ENCODE results near the gene HSBP1L1.
A peak's percentile ranks its signal among the peaks of the same experiment; 100 is the strongest.

The HSBP1L1 gene

DNA sequence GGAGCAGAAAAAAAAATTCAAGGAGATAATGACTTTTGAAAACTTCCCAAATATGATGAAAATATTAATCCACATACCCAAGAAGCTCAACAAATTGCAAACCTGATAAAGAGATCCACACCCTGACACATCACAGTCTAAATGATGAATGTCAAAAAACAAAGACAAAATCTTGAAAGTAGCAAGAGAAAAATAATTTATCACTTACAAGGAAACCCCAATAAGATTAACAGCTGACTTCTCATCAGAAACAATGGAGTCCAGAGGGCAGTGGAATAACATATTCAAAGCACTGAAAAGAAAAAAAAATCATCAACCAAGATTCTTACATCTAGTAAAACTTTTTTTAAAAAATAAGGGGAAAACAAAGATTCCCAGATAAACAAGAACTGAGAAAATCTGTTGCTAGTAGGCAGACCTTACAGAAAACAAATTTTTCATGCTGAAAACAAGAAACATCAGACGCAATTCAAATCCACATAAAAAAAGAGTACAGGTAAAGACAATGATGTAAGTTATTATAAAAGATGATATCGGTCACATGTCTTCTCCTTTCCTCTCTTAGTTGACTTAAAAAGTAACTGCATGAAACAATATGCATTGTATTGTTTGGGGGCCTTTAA is 34.3 kb upstream of the HSBP1L1 start:
- peaks cover 24 to 45% (median 31%) of the 10 kb centered on the region in 5 donors for H3K36me3 ChIP-seq (ENCODE audit: control insufficient read depth in 5 of 5, insufficient read depth in 5 of 5, low read length in 5 of 5)
- H3K9me3 ChIP-seq (ENCODE audit: control insufficient read depth in 5 of 5, low read length in 5 of 5): peaks cover 18 to 33% (median 24%) of the 10 kb centered on the region in 5 donors
- H3K4me1 ChIP-seq (ENCODE audit: control insufficient read depth in 5 of 5, insufficient read depth in 5 of 5, low read length in 5 of 5): peaks cover 3 to 16% (median 14%) of the 10 kb centered on the region in 5 donors

DNA sequence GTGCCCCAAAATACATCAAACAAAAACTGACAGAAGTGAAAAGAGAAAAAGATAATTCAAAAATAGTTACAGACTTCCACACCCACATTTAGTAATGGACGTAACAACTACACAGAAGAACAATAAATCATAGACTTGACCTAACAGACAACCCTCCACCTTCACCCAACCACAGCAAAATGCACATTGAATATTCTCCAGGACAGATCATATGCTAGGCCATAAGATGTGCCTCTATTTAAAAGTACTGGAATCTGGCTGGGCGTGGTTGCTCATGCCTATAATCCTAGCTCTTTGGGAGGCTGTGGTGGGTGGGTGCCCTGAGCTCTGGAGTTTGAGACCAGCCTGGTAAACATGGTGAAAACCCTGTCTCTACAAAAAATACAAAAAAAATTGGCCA is 33.0 kb upstream of the HSBP1L1 start:
- H3K9ac ChIP-seq (ENCODE audit: low read length in 5 of 5): no peak overlapping the region
- H3K4me3 ChIP-seq (ENCODE audit: low read depth in 1 of 5, low read length in 5 of 5): no peak overlapping the region
- H3K27me3 ChIP-seq (ENCODE audit: control insufficient read depth in 5 of 5, insufficient read depth in 4 of 5, low read length in 5 of 5): no peaks in the 10 kb centered on the region
- H3K9me3 ChIP-seq (ENCODE audit: control insufficient read depth in 5 of 5, low read length in 5 of 5): peaks cover 18 to 33% (median 24%) of the 10 kb centered on the region in 5 donors
- peaks cover 24 to 45% (median 35%) of the 10 kb centered on the region in 5 donors for H3K36me3 ChIP-seq (ENCODE audit: control insufficient read depth in 5 of 5, insufficient read depth in 5 of 5, low read length in 5 of 5)
- H3K4me1 ChIP-seq (ENCODE audit: control insufficient read depth in 5 of 5, insufficient read depth in 5 of 5, low read length in 5 of 5): peaks cover 6 to 29% (median 15%) of the 10 kb centered on the region in 5 donors
- H3K27ac ChIP-seq (ENCODE audit: low read depth, low read length): no peak overlapping the region

More for the DNA sequence above, 34.3 kb upstream of the HSBP1L1 start:
- Histone ChIP-seq H3K9ac (ENCODE audit: low read length in 5 of 5) (no peak overlapping the region), H3K27me3 (ENCODE audit: control insufficient read depth in 5 of 5, insufficient read depth in 4 of 5, low read length in 5 of 5) (no peaks in the 10 kb centered on the region), H3K4me3 (ENCODE audit: low read depth in 1 of 5, low read length in 5 of 5) (no peak overlapping the region), H3K27ac (ENCODE audit: low read depth, low read length) (no peak overlapping the region)

DNA sequence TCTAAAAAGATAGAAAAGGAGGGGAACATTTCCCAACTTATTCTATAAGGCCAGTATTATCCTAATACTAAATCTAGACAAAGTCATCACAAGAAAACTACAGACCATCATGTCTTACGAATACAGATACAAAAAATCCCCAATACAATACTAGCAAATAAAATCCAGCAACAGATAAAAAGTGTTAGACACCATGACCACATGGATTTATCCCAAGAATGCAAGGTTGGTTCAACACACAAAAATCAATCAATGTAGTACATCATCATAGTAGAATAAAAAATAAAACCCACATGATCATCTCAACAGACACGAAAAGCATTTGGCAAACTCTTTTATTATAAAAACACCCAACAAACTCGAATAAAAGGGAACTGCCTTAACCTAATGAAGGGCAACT is 31.5 kb upstream of the HSBP1L1 start:
- H3K9ac ChIP-seq (ENCODE audit: low read length in 5 of 5): no peak overlapping the region
- H3K4me1 ChIP-seq (ENCODE audit: control insufficient read depth in 5 of 5, insufficient read depth in 5 of 5, low read length in 5 of 5): peaks cover 6 to 40% (median 17%) of the 10 kb centered on the region in 5 donors
- H3K4me3 ChIP-seq (ENCODE audit: low read depth in 1 of 5, low read length in 5 of 5): no peak overlapping the region
- no peaks in the 10 kb centered on the region for H3K27me3 ChIP-seq (ENCODE audit: control insufficient read depth in 5 of 5, insufficient read depth in 4 of 5, low read length in 5 of 5)
- H3K9me3 ChIP-seq (ENCODE audit: control insufficient read depth in 5 of 5, low read length in 5 of 5): peaks cover 18 to 33% (median 24%) of the 10 kb centered on the region in 5 donors
- no peak overlapping the region for H3K27ac ChIP-seq (ENCODE audit: low read depth, low read length)
- peaks cover 24 to 45% (median 30%) of the 10 kb centered on the region in 5 donors for H3K36me3 ChIP-seq (ENCODE audit: control insufficient read depth in 5 of 5, insufficient read depth in 5 of 5, low read length in 5 of 5)

DNA sequence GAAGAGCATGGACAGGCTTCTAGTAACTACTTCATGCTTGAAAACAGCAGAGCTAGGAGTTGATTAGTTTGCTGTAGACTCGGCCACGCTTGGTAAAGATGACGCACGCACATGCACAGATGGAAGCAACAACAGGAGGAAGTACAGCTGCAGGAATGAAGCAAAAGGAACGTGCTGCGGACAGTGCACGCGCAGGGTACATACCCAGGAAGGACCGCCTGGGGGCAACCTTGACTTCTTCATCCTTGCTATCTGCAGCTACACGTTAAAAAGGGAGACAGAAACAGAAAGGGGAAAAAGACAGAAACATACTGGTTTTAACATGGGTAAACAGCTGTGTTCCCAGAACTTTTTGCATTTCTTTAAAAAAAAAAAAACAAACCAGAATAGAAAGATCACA is 30.7 kb upstream of the HSBP1L1 start:
- H3K4me3 ChIP-seq (ENCODE audit: low read depth in 1 of 5, low read length in 5 of 5): no peak overlapping the region
- H3K9ac ChIP-seq (ENCODE audit: low read length in 5 of 5): no peak overlapping the region
- peaks cover 21 to 40% (median 24%) of the 10 kb centered on the region in 5 donors for H3K36me3 ChIP-seq (ENCODE audit: control insufficient read depth in 5 of 5, insufficient read depth in 5 of 5, low read length in 5 of 5)
- peaks cover 18 to 32% (median 23%) of the 10 kb centered on the region in 5 donors for H3K9me3 ChIP-seq (ENCODE audit: control insufficient read depth in 5 of 5, low read length in 5 of 5)
- H3K27me3 ChIP-seq (ENCODE audit: control insufficient read depth in 5 of 5, insufficient read depth in 4 of 5, low read length in 5 of 5): no peaks in the 10 kb centered on the region
- H3K27ac ChIP-seq (ENCODE audit: low read depth, low read length): no peak overlapping the region
- H3K4me1 ChIP-seq (ENCODE audit: control insufficient read depth in 5 of 5, insufficient read depth in 5 of 5, low read length in 5 of 5): peaks cover 6 to 49% (median 22%) of the 10 kb centered on the region in 5 donors

DNA sequence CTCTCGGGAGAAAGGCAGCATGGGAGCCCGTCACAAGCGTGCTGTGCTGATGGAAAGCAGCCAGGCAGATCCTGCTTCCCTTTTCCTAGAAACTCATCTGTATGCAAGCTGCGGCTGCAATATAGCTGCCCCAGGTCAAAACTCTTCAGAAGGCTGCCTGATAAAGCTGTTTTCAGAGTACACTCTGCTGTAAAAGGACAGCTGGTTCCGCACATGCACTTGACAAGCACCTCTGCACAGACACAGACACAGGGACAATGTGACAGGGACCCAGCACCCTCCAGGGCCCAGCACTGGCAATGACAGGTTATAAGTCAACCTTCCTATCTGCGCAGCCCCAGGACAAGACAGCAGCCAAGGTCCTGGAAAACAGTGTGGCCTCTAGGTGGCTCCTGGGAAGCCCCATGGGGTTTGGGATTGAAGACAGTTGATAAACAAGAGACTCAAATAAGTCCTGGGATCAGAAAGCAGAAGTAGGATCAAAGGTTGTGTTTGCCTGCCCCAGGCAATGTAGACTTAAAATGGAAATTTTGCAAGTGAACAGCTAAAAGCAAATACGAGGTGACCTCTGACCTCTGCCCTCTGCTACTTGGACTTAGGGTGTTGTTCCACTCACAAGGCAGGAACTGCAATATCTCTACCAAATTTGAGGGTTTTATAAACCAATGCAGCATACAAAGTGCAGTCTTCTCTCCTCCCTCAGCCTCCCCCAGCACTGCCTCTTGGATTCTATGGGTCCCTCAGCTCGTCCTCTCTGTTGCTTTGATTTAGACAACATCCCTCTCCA is 29.9 kb upstream of the HSBP1L1 start:
- peaks cover 14 to 33% (median 21%) of the 10 kb centered on the region in 5 donors for H3K36me3 ChIP-seq (ENCODE audit: control insufficient read depth in 5 of 5, insufficient read depth in 5 of 5, low read length in 5 of 5)
- no peaks in the 10 kb centered on the region for H3K27me3 ChIP-seq (ENCODE audit: control insufficient read depth in 5 of 5, insufficient read depth in 4 of 5, low read length in 5 of 5)
- peak overlapping the region in 1 of 5 donors; percentile 23 for H3K4me3 ChIP-seq (ENCODE audit: low read depth in 1 of 5, low read length in 5 of 5)
- H3K9ac ChIP-seq (ENCODE audit: low read length in 5 of 5): no peak overlapping the region
- peaks cover 10 to 26% (median 15%) of the 10 kb centered on the region in 5 donors for H3K9me3 ChIP-seq (ENCODE audit: control insufficient read depth in 5 of 5, low read length in 5 of 5)
- peaks cover 6 to 56% (median 25%) of the 10 kb centered on the region in 5 donors for H3K4me1 ChIP-seq (ENCODE audit: control insufficient read depth in 5 of 5, insufficient read depth in 5 of 5, low read length in 5 of 5)
- H3K27ac ChIP-seq (ENCODE audit: low read depth, low read length): no peak overlapping the region

DNA sequence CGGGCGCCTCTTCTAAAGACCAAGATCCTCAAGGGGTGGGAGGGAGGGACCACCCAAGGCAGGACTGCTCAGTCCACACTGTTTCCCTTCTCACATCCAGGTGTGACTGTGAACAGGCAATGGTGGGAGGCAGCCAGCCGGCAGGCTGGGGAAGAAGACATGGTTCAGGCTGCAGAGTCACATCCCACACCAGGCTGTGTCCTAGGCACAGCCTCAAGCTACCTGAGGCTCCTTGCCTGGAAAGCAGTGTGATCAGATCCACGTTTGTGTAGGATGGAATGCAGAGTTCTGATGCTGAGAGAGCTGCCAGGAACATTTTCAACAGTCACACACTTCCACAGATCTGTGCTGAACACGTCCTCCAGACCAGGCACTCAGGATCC is 29.4 kb upstream of the HSBP1L1 start:
- peaks cover 11 to 36% (median 18%) of the 10 kb centered on the region in 5 donors for H3K36me3 ChIP-seq (ENCODE audit: control insufficient read depth in 5 of 5, insufficient read depth in 5 of 5, low read length in 5 of 5)
- H3K9me3 ChIP-seq (ENCODE audit: control insufficient read depth in 5 of 5, low read length in 5 of 5): peaks cover 5 to 21% (median 10%) of the 10 kb centered on the region in 5 donors
- no peaks in the 10 kb centered on the region for H3K27me3 ChIP-seq (ENCODE audit: control insufficient read depth in 5 of 5, insufficient read depth in 4 of 5, low read length in 5 of 5)
- H3K4me1 ChIP-seq (ENCODE audit: control insufficient read depth in 5 of 5, insufficient read depth in 5 of 5, low read length in 5 of 5): peaks cover 8 to 59% (median 25%) of the 10 kb centered on the region in 5 donors
- no peak overlapping the region for H3K4me3 ChIP-seq (ENCODE audit: low read depth in 1 of 5, low read length in 5 of 5)
- H3K27ac ChIP-seq (ENCODE audit: low read depth, low read length): no peak overlapping the region
- H3K9ac ChIP-seq (ENCODE audit: low read length in 5 of 5): no peak overlapping the region

DNA sequence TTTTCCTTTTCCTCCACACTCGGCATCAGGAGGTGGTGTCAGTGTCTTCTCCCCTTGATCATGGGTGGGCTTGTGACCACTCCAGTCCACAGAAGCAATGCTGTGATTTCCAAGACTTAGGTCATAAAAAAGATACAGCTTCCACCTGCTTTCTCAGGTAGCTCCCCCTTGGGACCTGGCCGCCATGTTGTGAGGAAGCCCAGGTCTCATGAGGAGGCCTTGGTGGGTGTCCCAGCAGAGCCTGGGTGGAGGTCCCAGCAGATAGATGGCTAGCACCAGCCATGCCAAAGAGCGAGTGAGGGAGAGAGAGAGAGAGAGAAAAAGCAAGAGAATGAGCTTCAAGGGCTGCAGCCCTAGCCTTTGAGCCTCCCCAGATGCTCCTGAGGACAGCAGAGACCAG is 28.9 kb upstream of the HSBP1L1 start:
- Histone ChIP-seq H3K9me3 (ENCODE audit: control insufficient read depth in 5 of 5, low read length in 5 of 5) (peaks cover 5 to 21% (median 10%) of the 10 kb centered on the region in 5 donors), H3K4me3 (ENCODE audit: low read depth in 1 of 5, low read length in 5 of 5) (no peak overlapping the region), H3K9ac (ENCODE audit: low read length in 5 of 5) (no peak overlapping the region), H3K27ac (ENCODE audit: low read depth, low read length) (no peak overlapping the region), H3K4me1 (ENCODE audit: control insufficient read depth in 5 of 5, insufficient read depth in 5 of 5, low read length in 5 of 5) (peaks cover 8 to 62% (median 25%) of the 10 kb centered on the region in 5 donors), H3K27me3 (ENCODE audit: control insufficient read depth in 5 of 5, insufficient read depth in 4 of 5, low read length in 5 of 5) (no peaks in the 10 kb centered on the region), H3K36me3 (ENCODE audit: control insufficient read depth in 5 of 5, insufficient read depth in 5 of 5, low read length in 5 of 5) (peaks cover 11 to 40% (median 22%) of the 10 kb centered on the region in 5 donors)

DNA sequence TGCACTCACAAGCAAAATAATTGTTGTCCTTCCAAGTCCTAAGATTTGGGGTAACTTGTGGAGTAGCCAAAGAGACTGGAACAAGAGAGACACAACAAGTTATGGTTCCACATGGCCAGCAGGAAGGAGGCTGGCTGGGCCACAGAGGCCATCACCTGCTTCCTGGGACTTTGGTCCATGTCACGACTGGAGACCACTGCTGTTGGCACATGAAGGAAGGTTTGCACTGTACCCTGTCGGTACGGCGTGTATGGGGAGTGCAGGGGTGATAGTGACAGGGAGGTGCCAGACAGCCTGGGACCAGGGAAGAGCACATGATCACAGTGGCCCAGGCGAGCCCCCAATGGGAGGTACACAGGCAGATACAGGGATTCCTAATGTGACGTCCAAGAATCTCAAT is 28.5 kb upstream of the HSBP1L1 start:
- no peaks in the 10 kb centered on the region for H3K27me3 ChIP-seq (ENCODE audit: control insufficient read depth in 5 of 5, insufficient read depth in 4 of 5, low read length in 5 of 5)
- H3K36me3 ChIP-seq (ENCODE audit: control insufficient read depth in 5 of 5, insufficient read depth in 5 of 5, low read length in 5 of 5): peaks cover 12 to 44% (median 25%) of the 10 kb centered on the region in 5 donors
- H3K9me3 ChIP-seq (ENCODE audit: control insufficient read depth in 5 of 5, low read length in 5 of 5): peaks cover 5 to 21% (median 10%) of the 10 kb centered on the region in 5 donors
- H3K4me1 ChIP-seq (ENCODE audit: control insufficient read depth in 5 of 5, insufficient read depth in 5 of 5, low read length in 5 of 5): peaks cover 8 to 65% (median 25%) of the 10 kb centered on the region in 5 donors
- no peak overlapping the region for H3K4me3 ChIP-seq (ENCODE audit: low read depth in 1 of 5, low read length in 5 of 5)
- H3K27ac ChIP-seq (ENCODE audit: low read depth, low read length): no peak overlapping the region
- no peak overlapping the region for H3K9ac ChIP-seq (ENCODE audit: low read length in 5 of 5)

DNA sequence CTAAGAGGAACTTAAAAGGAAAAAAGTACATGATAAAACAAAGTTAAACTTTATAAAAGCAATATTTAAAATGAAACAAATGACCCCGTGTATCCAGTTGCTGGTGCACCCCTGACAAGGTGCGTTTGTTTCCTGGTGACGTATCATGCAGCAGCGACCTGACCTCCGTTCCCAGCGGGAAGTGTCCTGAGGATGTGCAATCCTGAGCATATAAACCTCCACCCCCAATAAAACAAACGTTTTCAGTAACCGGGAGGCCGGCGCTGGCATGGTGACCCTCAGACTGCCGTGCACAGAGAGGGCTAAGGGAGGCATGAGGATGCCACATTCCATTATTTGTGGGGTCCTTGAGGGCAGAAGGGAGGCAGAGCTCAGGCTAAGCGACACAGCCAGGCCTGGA is 27.8 kb upstream of the HSBP1L1 start:
- Histone ChIP-seq H3K9ac (ENCODE audit: low read length in 5 of 5) (no peak overlapping the region), H3K4me3 (ENCODE audit: low read depth in 1 of 5, low read length in 5 of 5) (no peak overlapping the region), H3K4me1 (ENCODE audit: control insufficient read depth in 5 of 5, insufficient read depth in 5 of 5, low read length in 5 of 5) (peaks cover 8 to 72% (median 32%) of the 10 kb centered on the region in 5 donors), H3K27me3 (ENCODE audit: control insufficient read depth in 5 of 5, insufficient read depth in 4 of 5, low read length in 5 of 5) (no peaks in the 10 kb centered on the region), H3K36me3 (ENCODE audit: control insufficient read depth in 5 of 5, insufficient read depth in 5 of 5, low read length in 5 of 5) (peaks cover 8 to 51% (median 33%) of the 10 kb centered on the region in 5 donors), H3K9me3 (ENCODE audit: control insufficient read depth in 5 of 5, low read length in 5 of 5) (peaks cover 4 to 17% (median 10%) of the 10 kb centered on the region in 5 donors), H3K27ac (ENCODE audit: low read depth, low read length) (no peak overlapping the region)

Data from subcutaneous abdominal adipose tissue (tissue), 5 donors.